Chondrocyte (in vitro differentiated cells): ENCODE data around the gene HIP1R. TPM values are rescaled to one million over a fixed set of nuclear protein-coding genes. Genes with fewer than 3 reads are reported as not detected.
"Not testable (repeated sequence)": the region's sequence is repeated elsewhere in the genome, so short reads cannot be mapped to it uniquely, and the experiment has no call there.

Experiments used
- DNase-seq: peaks from one replicate; pipeline ENCODE4 v3.0.0; 2021; ENCODE audit warnings: mixed read lengths, low spot score
- H3K27ac Mint-ChIP-seq: one replicate; pipeline ENCODE4 v1.8.0; 2021; ENCODE audit warnings: mild to moderate bottlenecking, moderate library complexity, mixed read lengths; ENCODE audit not compliant: unreplicated experiment
- H3K27me3 Mint-ChIP-seq: 2 replicates; pipeline ENCODE4 v1.8.0; 2021; ENCODE audit warnings: low read depth, mixed read lengths
- H3K36me3 Mint-ChIP-seq: 2 replicates; pipeline ENCODE4 v1.8.0; 2021; ENCODE audit warnings: low read depth, mixed read lengths
- H3K4me1 Mint-ChIP-seq: 2 replicates; pipeline ENCODE4 v1.8.0; 2021; ENCODE audit warnings: low read depth, mild to moderate bottlenecking, mixed read lengths
- H3K4me3 Mint-ChIP-seq: one replicate; pipeline ENCODE4 v1.8.0; 2021; ENCODE audit warnings: mild to moderate bottlenecking, moderate library complexity, mixed read lengths; ENCODE audit not compliant: unreplicated experiment
- H3K9me3 Mint-ChIP-seq: 2 replicates; pipeline ENCODE4 v1.8.0; 2021; ENCODE audit warnings: low read depth, mixed read lengths
- total RNA-seq: library from RNA; stranded (reverse); gene quantifications from 3 replicates; pipeline ENCODE4 v1.2.1, GENCODE V29; 2021
- TF ChIP-seq, protein P1 (sequence below): fragments of 200-600 bp; sonication (generic); IDR thresholded peaks from 2 replicates; pipeline ENCODE4 v1.5.0; 2021; ENCODE audit warnings: antibody characterized with exemption, mild to moderate bottlenecking, moderate library complexity

HIP1R gene
- total RNA-seq, 1 donor from 2014 or later = 13.8 TPM

DNA sequence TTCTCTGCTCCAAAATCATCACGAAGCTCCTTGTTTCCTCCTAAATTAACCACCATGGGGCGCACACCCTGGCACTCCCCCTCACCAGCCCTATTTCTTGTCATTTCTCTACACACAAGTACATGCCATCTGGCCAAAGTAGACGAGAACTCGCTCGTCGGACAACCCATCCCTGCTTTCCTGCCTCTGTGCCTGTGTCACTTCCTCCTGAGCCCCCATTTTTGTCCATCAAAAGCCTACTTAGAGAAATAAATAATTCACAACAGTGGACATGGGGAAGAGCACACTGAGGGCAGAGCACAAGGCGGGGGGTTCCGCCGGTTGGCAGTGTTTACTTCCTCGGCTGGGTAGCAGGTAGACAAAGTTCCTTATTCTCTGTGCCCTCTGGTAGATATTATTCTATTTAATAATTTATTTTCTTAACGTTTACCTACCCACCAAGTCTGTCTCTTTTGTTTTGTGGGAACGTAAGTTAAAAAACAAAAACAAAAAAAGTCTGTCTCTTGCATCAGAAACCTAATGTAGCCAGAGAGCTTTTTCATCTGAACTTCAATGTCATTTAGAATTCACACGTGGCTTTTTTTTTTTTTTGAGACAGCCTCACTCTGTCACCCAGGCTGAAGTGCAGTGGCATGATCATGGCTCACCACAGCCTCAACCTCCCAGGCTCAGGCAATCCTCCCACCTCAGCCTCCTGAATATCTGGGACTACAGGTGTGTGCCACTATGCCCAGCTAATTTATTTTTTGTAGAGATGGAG lies 54.7 kb downstream of the HIP1R start:
- Mint-ChIP-seq H3K27me3 (no peaks in the 10 kb centered on the region), H3K36me3 (no peaks in the 10 kb centered on the region), H3K9me3 (no peaks in the 10 kb centered on the region), H3K27ac (peak overlapping the region; percentile 34), H3K4me3 (no peak overlapping the region), H3K4me1 (peaks cover 79% of the 10 kb centered on the region)
- TF ChIP-seq, protein P1, sequence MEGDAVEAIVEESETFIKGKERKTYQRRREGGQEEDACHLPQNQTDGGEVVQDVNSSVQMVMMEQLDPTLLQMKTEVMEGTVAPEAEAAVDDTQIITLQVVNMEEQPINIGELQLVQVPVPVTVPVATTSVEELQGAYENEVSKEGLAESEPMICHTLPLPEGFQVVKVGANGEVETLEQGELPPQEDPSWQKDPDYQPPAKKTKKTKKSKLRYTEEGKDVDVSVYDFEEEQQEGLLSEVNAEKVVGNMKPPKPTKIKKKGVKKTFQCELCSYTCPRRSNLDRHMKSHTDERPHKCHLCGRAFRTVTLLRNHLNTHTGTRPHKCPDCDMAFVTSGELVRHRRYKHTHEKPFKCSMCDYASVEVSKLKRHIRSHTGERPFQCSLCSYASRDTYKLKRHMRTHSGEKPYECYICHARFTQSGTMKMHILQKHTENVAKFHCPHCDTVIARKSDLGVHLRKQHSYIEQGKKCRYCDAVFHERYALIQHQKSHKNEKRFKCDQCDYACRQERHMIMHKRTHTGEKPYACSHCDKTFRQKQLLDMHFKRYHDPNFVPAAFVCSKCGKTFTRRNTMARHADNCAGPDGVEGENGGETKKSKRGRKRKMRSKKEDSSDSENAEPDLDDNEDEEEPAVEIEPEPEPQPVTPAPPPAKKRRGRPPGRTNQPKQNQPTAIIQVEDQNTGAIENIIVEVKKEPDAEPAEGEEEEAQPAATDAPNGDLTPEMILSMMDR = no peak
- no peak for DNase-seq

DNA sequence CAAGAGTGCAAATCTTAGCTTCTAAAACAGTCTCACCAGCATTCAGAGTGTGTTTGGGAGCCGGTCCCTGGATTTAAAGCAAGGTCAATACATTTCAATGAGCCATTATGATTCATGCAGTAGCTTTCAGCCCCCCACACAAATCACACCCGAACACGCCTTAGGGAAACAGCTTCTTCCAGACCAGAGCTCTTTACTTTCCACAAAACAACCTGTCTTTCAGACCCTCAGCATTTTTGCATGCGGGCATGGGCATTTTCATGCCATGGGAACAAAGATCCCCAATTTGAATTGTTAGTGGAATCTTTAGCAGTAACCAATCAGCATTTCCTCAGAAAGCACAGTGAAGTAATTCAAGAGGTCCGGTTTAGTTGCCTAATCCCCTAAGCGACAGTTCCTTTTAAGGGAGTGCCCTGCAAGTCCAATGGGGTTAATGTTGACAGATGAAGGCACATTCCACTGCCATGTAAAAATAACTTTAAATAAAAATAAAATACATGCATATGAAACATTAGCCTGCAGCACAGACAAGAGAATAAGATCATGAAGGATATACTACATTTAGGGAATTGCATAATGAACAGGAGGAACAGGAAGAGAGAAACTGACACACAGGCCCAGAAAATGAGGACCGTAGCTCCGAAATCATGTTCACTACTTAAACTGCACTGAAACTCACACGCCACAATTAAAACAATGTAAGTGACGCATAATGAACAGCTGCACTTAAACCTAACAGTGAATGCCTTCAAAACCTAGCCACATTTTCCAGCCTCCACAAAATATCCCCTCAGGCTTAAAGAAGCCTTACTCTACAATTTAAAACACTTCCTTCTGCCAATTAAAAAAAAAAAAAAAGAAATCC lies 56.6 kb downstream of the HIP1R start:
- Mint-ChIP-seq H3K9me3 (peaks cover 6% of the 10 kb centered on the region), H3K27me3 (no peaks in the 10 kb centered on the region), H3K36me3 (no peaks in the 10 kb centered on the region), H3K4me3 (peak overlapping the region; percentile 37), H3K4me1 (peaks cover 77% of the 10 kb centered on the region), H3K27ac (peak overlapping the region; percentile 78)
- TF ChIP-seq, protein P1 = no peak
- DNase-seq = no peak

DNA sequence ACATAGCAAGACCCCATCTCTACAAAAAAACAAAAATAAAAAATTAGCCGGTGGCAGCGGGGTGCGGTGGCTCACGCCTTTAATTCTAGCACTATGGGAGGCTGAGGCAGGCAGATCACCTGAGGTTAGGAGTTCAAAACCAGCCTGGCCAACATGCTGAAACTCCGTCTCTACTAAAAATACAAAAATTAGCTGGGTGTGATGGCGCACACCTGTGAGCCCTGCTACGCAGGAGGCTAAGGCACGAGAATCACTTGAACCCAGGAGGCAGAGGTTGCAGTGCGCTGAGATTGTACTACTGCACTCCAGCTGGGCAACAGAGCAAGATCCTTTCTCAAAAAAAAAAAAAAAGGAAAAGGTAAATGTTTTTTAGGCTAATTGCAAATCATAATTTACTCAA lies 57.5 kb downstream of the HIP1R start:
- H3K27me3 Mint-ChIP-seq, DNase-seq, H3K36me3 Mint-ChIP-seq, H3K9me3 Mint-ChIP-seq: not testable (repeated sequence)
- Mint-ChIP-seq H3K4me3 (peak overlapping the region; percentile 37), H3K27ac (peak overlapping the region; percentile 78), H3K4me1 (peaks cover 68% of the 10 kb centered on the region)

DNA sequence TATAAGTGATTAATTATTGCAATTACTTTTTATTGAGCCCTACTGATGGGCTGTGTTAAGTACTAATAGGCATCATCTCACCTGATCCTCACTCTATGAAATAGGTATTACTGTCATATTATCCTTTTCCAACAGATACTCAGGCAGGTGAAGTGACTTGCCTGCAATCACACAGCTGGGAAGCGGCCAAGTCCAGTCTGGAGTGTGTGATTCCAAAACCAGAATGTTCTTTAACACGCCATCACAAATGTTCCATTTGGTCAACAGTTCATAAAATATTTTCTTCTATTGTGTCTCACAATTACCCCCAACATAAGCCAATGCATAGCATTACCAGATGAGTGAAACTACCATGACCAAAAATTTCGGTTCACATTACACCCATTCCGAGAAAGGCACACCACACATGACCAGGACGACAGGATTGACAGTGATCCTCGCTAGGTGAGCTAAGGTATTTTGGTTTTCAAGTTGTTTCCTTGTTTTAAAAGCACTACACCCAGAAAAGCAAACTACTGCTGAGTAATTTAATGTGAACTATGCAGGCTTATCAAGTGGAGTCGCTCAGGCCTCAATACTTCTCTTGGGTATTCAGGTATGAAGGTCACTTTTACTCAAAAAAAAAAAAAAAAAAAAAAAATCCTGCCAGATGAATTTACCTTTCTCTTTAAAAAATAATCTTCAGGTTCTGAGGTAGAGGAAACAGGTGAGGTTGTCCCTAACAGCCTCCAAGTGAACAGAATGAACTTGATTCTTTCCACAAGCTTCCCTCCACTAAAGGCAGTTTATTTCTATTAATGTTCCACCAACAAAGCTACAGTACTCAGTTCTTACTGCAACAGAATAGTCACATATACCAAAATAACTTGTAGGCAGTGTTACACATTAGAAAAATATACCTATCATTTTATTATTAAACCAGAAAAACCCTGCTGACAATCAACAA lies 58.2 kb downstream of the HIP1R start:
- peak overlapping the region; percentile 93 for H3K4me3 Mint-ChIP-seq
- no peak for DNase-seq
- H3K36me3 Mint-ChIP-seq = no peaks in the 10 kb centered on the region
- H3K9me3 Mint-ChIP-seq = peaks cover 6% of the 10 kb centered on the region
- TF ChIP-seq, protein P1 = no peak
- peaks cover 63% of the 10 kb centered on the region for H3K4me1 Mint-ChIP-seq
- H3K27me3 Mint-ChIP-seq = no peaks in the 10 kb centered on the region
- H3K27ac Mint-ChIP-seq = peak overlapping the region; percentile 94

DNA sequence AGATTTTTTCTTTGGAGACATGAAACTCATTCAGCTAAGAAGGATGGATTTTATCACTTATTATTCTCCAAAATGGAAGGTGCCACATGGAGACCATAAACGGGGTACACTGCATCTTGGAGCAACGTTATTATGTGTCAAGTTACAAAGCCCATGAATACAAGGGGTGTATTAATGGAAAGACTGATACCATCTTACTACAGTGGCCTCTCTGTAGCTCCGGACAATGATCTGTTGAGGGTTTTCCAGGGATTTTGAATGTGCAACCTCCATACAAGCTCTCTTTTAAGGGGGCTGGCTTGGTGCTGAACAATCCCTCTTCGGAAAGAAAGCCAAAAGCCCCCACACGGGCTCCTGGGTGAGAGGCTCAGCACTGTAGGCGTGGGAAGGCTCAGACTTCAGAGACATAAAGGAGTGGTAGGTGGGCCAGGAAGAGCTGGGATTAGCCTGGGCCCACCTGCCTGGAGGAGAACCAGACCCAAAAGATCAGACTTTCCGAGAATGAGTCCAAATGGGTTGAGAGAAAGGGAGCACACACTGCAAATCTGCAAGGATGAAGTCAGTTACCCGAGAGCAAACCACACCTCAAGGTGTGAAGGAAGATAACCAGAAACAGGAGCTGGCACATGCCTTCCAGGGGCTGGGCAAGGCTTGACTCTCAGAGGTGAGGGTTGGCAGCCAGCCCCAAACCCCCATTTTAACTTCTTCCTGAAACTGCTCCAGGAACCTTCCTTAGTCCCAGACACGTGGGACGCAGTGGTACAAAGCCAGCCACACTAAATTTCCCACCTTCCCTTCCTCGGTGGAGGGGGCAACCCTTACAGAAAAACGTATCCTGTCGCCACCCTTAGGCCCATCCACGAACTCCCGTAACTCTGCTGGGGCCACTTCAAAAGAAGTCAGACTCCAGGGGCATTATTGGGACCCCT lies 59.2 kb downstream of the HIP1R start:
- no peak for DNase-seq
- H3K4me3 Mint-ChIP-seq = peak overlapping the region; percentile 93
- peaks cover 60% of the 10 kb centered on the region for H3K4me1 Mint-ChIP-seq
- H3K9me3 Mint-ChIP-seq = peaks cover 6% of the 10 kb centered on the region
- peak overlapping the region; percentile 94 for H3K27ac Mint-ChIP-seq
- H3K36me3 Mint-ChIP-seq = no peaks in the 10 kb centered on the region
- TF ChIP-seq, protein P1 = no peak
- no peaks in the 10 kb centered on the region for H3K27me3 Mint-ChIP-seq
